ENCODE measurements around the gene SPINK5.

Gene SPINK5

DNA sequence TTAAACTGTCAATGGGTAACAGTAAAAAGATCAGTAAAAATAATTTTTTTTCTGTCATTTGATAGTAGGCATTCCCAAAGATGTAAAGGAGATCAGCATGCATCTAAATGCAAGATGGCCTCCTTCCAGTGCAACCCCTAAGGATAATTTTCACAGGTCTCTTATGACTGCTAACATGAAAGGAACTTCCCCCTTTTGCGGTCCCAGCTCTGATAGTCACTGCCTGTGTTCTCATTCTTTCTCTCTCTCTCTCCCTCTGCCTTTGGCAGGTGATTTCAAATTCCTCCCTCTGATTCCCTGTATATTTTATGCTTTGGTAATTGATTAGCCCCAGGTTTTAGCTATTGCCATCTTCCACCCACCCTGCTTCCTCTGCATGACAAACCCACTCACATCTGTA lies 113.4 kb downstream of the SPINK5 start:
- no peak for DNase-seq (ENCODE audit: low read depth)

DNA sequence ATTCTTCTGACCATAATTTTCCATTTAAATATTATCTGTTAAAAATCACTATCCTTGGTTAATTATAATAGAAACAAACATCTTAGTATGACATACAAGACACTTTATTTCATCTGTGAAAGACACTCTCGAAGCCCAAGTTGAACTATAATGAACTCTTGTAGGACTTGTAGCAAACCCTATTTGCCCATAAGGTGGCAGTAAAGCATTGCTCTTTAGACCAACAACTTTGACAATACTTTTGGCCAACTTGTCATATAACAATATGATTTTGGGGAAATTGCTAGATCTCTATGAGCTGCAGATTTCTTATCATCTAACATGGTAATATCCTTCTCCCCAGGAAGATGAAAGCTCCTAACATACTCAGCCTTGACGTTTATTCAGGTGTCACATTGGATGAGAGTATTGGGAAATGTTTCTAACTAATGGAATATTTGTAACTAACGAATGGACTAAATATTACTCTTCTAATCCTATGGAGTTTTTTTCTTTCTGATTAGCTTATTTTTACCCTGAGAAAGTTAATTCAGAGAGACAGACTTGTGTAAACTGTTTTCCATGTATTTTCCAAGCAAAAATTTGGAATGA lies 115.5 kb downstream of the SPINK5 start:
- DNase-seq (ENCODE audit: low read depth) = no peak

DNA sequence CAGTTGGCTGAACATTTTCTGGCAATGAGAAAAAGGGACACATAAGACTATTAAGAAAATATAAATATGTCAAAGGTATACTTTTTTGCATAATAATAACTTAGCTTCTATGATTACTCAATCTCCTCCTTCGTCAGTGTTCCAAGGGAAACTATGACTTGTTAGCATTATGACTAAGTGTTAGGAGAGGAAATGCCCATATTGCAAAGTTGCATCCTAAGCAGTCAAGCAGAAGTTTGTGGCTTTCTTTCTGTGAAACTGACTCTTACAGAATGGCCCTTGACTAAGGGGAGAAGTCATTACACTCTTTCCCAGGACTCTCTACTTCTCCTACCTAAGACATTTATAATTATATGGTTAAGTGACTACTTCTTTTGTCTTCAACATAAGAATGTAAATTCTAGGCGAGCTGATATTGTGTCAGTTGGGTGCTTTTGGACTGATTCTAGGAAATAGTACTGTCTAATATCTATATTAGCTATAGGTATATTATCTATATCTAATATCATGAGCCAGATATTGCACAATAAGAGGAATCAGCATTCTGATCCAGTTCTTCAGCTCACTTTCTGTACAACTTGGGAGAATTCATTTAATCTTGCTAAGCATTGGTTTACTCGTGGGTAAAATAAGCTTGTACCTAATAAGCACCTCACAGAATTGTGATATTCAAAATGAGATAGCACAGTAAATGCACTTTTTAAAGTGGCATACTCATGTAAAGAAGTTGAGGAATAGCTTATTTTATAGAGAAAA lies 122.6 kb downstream of the SPINK5 start:
- DNase-seq (ENCODE audit: low read depth) = no peak

Data from T-helper 22 cell (primary cell).